ENCODE results near the gene MICAL3. TPM values are rescaled to one million over a fixed set of nuclear protein-coding genes. Genes with fewer than 3 reads are reported as not detected.
"Not testable (repeated sequence)": the region's sequence is repeated elsewhere in the genome, so short reads cannot be mapped to it uniquely, and the experiment has no call there.

MICAL3 gene
- total RNA-seq, 1 donor from 2014 or later = 61.4 TPM

DNA sequence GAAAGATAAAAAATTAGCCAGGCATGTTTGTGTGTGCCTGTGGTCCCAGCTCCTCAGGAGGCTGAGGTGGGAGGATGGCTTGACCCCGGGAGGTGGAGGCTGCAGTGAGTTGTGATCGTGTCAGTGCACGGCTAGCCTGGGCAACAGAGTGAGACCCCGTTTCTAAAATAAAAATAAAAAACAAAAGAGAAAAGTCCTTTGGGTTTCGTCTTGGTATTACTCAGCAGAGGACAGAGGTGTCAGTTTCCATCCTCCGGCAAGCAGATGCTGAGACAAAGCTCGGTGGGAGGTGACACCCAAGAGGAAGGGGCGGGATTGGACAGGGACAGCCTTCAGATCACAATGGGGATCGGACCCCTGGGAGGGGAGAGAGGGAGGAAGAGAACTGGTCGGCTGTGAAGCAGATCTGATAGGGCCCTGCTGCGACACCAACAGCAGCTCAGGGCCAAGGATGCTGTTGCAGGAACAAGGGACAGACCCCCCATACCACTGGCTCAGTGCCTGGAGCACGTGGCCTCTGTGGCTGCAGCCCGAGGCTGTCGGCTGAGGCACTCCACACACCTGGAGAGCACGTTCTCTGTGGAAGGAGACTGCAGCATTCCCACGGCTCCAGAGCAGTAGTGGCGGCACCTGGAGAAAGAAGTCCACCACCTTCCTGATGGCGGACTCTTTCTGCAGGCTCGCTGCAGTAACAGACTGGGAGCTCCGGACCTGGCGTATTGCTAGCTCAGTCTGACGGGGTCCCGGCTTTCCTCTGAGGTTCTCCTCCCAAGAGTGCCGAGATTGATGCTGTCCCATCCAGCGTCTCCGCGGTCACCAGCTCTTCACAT is 244.9 kb downstream of the MICAL3 start:
- no peak for DNase-seq (ENCODE audit: low spot score)

DNA sequence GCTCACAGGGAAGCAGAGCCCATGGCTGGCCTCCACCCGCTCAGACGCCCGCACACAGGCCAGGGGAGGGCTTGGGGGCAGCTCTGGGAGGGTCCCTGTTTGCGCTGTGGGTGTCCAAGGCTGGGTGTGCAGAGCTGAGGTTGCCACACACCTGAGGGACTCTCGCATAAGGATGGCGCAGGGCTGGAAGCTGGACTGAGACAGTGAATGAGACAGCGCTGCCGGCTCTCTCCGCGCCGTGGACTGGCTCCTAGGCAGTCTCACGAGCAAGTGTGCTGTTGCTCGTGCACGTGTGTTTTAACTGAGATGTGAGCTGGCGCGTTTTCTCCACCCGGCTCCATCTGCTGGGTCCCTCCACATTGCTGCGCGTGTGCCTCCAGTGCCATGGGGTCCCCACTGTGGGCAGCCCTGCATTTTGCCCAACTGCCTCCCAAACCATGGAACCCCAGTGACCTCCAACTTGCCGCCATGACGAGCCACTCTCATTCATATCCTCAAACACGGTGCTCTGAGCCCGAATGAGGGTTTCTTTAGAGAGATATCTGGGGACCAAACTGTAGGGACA is 245.9 kb downstream of the MICAL3 start:
- no peak for DNase-seq (ENCODE audit: low spot score)

DNA sequence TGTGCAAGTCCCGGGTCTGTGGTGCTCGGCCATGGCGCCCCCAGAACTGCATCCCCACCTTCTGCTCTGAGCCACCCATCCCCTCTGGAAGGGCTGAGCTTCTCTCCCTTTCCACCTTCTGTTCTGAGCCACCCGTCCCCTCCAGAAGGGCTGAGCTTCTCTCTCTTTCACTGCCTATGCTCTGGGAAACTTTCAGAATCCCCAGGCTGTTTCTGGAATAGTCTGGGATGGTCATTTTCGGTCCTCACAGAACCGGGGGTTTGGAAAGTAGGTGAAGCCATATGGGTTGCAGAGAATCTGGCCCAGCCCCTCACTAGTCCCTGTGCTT is 246.7 kb downstream of the MICAL3 start:
- no peak for DNase-seq (ENCODE audit: low spot score)

DNA sequence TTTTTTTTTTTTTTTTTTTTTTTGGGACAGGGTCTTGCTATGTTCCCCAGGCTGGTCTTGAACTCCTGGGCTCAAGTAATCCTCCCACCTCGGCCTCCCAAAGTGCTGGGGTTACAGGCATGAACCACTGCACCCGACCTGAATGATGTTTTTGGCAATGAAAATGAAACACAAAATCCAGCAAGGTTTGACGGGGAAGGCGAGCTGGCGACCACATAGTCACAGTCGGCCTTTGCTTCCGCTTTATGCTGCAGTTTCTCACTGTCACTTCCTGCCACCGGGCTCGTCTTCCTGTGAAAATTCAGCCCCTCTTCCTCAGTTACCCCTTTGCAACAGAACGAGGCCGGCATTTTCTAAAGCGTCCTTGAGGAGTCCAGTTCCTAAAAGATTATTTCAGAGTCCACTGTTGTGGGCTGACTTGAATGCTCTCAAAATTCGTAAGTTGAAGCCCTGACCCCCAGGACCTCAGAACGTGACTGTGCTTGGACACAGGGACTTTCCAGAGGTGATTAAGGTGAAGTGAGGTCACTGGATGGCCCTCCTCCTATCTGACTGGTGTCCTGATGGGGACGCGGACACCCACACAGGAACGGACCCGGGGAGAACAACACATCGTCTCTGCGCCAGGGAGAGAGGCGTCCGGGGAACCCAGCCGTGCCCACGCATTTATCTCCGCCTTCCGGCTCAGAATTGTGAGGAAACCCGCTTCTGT is 247.2 kb downstream of the MICAL3 start:
- peak; percentile 40 for DNase-seq (ENCODE audit: low spot score)

DNA sequence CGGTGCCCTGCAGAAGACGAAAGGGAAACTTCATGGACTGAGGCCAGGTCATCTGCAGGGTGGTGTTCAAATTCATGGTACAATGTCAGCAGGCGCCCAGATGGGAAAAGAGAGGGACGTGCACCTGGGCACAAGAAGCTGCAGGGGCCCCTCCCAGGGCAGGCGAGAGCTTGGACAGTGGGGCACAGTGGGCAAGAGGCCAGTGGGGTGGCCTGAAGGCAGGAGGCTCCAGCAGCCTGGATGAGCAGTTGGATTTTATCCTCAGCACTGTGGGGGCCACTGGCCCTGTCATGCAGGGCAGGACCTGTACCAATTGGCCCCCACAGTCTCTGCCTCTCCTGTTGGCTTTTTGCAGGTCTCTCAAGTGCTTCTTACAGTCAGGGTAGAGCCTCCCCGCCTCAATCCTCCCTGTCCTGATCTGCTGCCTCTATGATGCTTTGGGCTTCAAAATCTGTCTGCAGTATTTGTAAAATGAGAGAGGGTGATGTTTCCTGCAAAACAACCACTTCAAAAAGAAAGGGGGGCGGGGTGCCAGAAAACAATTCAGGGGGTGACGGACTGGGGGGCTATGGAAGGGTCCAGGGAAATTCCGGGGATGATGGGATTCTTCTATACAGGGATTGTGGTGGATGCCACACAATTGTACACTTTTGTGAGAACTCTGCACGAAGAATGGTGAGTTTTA is 248.4 kb downstream of the MICAL3 start:
- no peak for DNase-seq (ENCODE audit: low spot score)

DNA sequence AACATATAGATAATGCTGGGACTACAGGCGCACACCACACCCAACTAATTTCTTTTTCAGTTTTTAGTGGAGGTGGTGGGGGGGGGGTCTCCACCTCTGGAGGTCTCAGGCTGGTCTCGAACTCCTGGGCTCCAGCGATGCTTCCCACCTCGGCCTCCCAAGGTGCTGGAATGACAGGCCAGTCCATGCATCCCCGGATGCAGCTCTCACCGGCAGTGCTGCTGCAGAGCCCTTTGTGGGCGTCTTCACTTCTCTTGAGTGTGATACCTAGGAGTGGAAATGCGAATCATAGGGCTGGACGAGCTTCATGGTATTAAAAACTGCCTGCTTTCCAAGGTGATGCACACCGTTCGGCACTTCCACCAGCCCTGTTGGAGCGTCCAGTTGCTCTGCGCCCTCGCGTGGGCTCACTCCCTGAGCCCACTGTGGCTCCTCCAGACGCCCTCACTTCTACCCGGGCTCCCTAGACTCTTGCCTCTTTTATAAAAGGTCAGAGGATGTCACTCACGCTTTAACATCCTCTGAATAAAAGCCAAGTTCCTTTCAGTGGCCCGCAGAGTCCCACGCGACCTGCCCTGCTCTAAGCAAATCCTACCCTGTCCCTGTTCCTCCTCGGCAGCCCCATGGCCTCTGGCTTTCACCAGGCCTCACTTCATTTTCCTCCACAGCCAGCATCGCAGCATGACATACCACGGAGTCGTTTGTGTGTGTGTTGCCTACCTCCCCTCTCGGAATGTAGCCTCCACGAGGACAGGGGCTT is 249.3 kb downstream of the MICAL3 start:
- no peak for DNase-seq (ENCODE audit: low spot score)

DNA sequence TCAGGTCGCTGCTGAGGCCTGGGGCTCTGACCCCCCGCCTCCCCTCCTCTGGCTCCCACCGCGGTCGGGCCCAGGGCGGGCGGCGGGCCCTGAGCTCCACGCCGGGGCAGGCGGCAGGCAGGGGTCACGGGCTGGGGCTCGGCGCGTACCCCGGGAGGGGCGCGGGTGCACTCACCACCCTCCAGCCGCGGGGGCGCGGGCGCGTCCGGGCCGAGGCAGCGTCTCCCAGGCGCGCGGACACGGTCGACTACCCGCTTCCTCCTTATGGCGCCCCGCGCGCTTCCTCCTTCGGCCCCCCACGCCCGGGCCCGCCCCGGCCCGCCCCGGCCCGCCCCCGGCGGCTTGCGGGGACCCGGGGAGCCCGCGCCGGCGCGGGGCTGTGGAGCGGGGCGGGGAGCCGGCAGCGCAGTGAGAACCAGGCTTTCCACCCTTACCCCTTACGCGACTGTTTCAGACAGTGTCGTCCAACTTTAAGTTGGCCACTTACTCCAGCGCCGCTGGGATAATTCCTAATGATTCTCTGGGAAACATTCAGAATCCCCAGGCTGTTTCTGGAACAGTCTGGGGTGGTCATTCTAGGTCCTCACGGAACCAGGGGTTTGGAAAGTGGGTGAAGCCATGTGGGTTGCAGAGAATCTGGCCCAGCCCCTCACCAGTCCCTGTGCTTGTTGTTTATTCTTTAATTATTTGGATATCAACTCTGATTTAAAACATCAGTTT is 250.0 kb downstream of the MICAL3 start, which contains the start of gene BID:
Gene BID (minus strand): TSS at position 264 of the 720 bp plus-strand sequence. CDS start 24,353 bp downstream, outside the sequence.
- DNase-seq (ENCODE audit: low spot score) = no peak

DNA sequence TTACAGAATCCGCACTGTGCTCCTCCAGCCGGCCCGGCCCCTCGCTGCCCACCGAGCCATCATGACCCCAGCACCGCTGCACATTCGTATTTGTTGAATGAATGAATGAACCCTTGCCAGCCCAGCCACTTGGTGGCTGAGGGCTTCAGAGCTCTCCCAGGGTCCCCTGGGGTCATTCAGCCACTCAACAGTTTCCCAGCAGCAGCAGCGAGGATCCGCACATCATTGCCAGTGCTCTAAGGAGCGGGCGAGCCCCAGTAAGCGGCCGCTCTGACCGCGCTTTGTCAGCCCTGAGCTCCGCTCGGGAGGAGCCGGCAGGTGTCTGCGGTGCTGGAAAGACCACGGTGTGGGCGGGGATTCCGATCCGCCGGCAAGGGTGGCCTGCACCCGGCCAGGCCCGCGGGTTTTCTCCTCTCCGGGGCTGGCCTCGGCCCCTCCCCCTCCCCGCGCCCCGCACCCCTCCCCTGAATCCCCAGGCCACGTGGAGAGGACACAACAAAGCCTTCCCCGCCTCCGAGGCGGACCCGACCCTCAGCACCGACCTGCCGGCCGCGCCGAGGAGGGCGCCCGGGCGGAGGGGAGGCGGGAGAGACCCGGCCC is 250.7 kb downstream of the MICAL3 start:
- DNase-seq (ENCODE audit: low spot score) = no peak

DNA sequence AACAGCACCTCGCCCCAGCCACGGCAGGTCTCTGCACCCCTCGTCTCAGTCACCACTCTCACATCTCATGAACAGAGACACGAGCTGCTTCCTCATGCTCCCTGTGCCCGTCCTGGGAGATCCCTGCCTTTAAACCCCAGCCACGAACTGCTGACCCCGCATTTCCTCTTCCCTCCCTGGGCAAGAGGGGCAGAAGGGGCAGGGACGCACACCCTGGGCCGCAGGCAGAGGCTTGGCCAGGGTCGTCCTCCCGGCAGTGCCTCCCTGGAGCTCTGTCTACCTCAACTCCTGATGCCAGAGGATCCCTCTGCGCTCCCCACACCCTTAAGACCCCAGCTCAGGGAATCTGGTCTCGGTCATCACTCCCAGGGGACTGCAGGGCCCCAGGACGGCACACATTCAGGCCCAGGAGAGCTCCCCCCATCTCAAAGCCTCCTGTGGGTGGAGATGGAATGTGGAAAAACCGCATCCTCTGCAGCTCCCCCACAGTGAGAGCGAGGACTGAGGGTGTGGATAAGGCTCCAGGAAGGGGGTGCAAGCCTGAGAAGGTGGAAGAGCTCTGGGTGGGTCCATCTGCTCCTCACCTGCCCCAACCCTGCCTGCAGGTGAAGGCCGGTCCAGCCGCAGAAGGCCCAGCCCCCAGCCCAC is 251.3 kb downstream of the MICAL3 start:
- no peak for DNase-seq (ENCODE audit: low spot score)

DNA sequence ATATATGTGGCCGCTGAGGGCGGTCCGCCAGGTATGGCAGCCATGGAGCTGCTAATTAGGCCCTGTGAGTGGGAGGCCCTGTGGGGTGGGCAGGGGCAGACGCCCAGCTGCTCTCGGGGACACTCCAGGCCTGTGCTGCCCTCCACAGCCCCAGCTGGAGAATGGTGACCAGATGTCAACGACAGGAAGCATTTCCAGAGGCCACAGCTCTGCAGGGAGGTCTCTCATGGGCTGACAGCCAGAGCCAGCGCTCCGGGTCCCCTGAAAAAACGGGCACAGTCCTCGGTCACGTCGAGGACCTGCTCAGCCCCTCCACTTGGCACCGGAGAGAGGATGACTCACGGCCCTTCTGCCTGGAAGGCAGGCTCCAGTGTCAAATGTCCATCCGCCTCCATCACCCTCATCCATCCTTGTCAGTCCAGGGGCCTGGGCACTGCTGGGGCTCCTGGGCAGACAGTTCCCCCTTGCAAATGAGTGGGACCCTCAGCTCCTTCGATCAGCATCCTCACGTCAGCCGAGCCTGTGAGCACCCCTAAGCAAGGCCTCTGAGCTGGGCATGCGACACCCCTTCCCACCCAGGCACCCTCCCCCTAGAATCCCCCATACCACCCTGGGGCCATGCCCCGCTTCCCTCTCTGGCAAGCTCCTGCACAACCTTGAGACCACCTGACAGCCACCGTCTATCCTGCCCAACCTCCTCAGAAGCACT is 252.0 kb downstream of the MICAL3 start:
- no peak for DNase-seq (ENCODE audit: low spot score)

DNA sequence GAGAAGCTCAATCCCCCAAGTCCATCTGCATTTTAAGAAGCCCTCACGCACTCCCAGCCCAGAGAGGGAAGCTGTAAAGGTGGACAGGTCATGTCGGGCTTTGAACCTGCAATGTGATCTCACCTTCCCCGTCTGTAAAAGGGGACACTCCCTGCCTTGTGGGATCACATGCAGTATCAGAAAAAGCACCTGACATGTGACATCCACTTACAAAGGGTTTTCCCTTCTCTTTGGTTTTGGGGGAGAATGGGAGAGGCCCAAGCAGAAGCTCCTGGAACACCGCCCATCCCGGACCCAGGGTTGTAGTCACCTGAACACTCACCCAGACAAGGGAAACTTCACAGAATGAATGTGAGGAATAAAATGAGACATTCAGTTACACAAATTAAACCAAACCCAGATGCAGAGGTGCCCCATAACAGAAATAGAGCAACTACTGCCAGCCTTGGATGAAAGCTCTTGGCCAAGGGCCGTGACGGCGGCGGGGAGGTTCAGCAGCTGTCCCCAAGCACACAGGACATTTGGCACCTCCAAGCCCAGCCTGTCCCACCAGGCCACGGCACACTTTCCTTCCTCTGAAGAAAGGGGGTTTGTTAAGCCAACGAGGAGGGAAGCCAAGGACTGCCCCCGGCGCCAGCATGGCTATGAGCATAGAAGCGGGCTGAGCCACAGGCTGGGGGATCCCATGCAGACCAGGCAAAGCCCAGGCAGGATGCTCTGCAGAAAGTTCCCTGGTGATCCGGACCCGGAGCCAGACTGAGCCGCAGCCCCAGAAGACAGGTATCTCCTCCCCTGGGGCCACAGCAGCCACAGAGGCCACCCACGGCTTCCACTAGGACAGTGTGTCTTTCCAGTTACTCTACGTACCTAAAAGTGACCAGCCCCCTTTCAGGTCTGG is 253.9 kb downstream of the MICAL3 start:
- DNase-seq (ENCODE audit: low spot score) = no peak

DNA sequence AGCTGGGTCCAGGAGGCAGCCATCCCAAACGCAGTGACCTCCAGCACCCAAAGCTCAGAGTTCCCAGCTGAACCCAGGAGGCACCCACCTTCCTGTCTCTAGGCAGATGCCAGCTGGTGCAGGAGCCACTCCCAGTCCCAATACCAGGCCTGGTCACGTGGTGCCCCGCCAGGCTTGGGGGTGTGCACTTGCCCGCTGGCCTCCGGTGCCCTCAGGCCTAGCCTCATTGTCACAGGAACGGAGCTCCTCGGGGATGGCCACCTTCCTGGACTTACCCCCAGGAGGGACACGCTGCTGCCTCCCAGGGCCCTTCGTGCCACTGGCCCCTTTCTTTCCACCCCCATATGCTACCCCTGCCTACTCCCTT is 254.7 kb downstream of the MICAL3 start:
- no peak for DNase-seq (ENCODE audit: low spot score)

DNA sequence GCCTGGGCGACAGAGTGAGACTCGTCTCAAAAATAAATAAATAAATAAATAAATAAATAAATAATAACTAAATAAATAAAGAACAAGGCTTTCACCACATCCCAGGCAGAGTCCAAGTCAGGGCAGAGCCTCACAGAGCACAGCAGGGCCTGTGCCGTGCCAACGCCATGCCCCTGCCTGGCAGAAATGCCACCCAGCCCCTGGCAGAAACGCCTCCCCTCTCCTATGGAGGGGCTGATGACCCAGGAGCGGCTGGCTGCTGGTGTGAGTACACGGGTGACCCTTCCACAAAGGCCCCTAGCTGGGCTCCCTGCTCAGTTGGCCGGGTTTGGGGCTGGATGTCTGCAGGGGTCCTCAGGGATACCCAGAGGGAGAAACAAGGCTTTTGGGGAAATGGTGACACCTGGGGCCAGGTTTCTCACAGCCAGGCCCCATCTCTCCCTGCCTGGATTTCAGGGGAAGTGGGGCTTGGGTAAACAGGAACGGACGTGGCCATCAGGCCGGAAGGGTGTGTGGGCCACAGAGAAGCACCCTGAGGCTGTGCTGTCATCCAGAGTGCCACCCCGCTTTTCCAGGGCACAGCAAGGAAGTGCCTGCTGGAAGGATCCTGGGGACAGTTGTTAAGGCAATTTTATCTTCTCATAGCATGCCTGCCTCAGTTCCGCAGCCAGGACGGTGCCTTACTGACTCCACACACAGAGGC is 255.2 kb downstream of the MICAL3 start:
- DNase-seq (ENCODE audit: low spot score) = no peak

DNA sequence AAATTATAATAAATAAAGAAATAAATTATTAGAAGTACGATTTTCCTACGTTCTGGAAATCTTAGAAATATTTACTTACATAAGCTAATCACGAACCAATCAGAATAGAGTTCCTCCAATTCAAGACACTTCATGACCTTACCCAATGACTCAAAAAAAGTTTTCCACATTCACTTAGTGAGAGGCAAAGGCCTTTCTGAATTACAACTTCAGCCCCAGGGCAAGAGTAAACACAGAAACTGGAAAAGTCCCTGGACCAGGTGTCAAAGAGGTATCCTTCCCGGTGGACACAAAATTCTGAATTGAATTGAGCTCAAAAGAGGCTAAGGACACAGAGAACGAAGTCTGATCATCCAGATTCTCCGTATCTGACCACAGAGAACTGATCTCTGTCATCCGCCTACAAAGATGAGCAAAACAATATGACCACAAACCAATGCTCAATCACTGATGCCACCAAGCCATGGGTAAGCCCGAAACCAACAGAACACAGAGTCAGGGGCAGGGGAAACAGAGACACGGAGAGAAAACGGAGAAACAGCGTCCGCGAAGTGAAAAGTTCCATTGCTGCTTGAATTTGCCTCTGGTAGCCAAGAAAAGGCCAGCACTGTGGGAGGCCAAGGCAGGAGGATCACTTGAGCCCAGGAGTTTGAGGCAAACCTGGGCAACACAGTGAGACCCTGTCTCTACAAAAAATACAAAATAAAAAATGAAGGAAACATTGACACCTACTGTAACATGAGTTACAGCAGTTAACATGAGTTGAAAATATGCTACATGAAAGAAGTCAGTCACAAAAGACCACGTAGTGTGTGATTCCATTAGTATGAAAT is 256.9 kb downstream of the MICAL3 start:
- DNase-seq (ENCODE audit: low spot score) = no peak

DNA sequence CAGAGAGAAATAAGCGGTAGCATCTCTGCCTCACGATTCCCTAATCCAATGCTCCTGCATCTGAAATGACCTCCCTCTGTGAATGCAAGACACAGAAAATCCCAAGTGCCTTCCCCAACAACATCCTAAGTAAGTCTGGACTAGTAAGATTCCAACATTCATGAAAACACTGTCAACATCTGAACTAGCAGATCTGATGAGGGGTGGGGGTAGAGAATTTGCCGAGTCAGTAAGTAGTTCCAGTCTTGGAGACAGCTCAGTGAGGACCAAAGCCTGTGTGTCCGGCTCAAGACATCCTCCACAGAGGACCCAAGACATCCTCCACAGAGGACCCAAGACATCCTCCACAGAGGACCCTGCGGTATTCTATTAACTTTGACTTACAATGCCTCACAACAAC is 259.5 kb downstream of the MICAL3 start:
- DNase-seq (ENCODE audit: low spot score) = not testable (repeated sequence)

DNA sequence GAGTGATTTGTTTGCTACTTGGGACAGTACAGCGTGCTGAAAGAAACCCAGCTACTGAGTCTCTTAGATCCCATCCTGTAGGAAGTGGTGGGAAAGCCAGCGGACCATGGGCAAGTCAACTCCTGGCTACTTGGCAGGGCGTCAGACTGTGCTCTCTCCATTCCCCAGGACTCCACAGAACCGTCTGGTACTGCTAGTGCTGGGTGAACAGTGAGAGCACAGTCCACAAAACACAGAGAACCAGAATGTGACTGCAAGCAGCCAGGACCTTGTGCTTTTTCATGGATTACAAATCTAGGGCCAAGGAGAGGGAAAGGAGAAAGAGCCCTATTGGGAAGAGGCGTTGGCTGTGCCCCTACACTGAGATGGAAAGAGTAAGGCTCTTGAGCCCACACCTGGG is 260.3 kb downstream of the MICAL3 start:
- DNase-seq (ENCODE audit: low spot score) = no peak

DNA sequence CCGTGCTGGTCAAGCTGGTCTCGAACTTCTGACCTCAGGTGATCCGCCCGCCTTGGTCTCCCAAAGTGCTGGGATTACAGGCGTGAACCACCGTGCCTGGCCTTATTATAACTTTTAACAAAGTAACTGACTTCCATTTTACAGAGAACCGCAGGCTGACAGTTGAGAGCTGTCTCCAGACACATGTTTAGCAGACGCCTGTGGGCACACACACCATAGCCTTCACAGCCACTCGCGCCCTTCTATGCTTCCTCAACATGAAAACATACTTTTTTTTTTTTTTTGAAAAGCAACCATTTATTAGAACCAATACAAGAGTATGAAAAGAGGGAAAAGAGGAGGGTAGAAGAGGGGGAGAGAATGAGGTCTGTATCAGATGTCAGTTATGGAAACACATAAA is 260.9 kb downstream of the MICAL3 start:
- not testable (repeated sequence) for DNase-seq (ENCODE audit: low spot score)

Data from mucosa of gallbladder (tissue), 1 donor.